ENCODE results near the gene ZNF501. TPM values are rescaled to one million over a fixed set of nuclear protein-coding genes. Genes with fewer than 3 reads are reported as not detected.

Gene ZNF501
- total and polyA plus RNA-seq, 2 of the 13 experiments (the other 11 are each of a cell fraction or from before 2014, with no cell fraction given): 2.4 to 2.8 TPM

Other genes with a start within 250 kb of the ZNF501 start
- 3.3 and 3.8 TPM in 2 replicates for gene ZKSCAN7, start 174.4 kb upstream of the ZNF501 start, total RNA-seq (2016; rRNA removed; fragmentation: Illumina TruSeq; extraction: Trizol)
- gene ZKSCAN7, start 174.4 kb upstream of the ZNF501 start, polyA plus RNA-seq (2011; rRNA removed): 2.3 and 3.5 TPM in 2 replicates
- gene ZNF660, start 144.7 kb upstream of the ZNF501 start, total RNA-seq (2016; rRNA removed; fragmentation: Illumina TruSeq; extraction: Trizol): 3.3 and 6.1 TPM in 2 replicates
- 0.91 and 1.1 TPM in 2 replicates for gene ZNF660, start 144.7 kb upstream of the ZNF501 start, polyA plus RNA-seq (2011; rRNA removed)
- 6.8 and 9.9 TPM in 2 replicates for gene ZNF197, start 104.6 kb upstream of the ZNF501 start, total RNA-seq (2016; rRNA removed; fragmentation: Illumina TruSeq; extraction: Trizol)
- 1.8 and 2.6 TPM in 2 replicates for gene ZNF197, start 104.6 kb upstream of the ZNF501 start, polyA plus RNA-seq (2011; rRNA removed)
- 0.22 and 0.62 TPM in 2 replicates for gene ZNF35, start 80.9 kb upstream of the ZNF501 start, total RNA-seq (2016; rRNA removed; fragmentation: Illumina TruSeq; extraction: Trizol)
- 0.18 and 0.20 TPM in 2 replicates for gene ZNF35, start 80.9 kb upstream of the ZNF501 start, polyA plus RNA-seq (2011; rRNA removed)
- not detected in 2 replicates for gene ZNF502, start 17.0 kb upstream of the ZNF501 start, total RNA-seq (2016; rRNA removed; fragmentation: Illumina TruSeq; extraction: Trizol)
- not detected in 2 replicates for gene ZNF502, start 17.0 kb upstream of the ZNF501 start, polyA plus RNA-seq (2011; rRNA removed)
- 27.2 and 49.0 TPM in 2 replicates for gene KIAA1143, start 32.0 kb downstream of the ZNF501 start, total RNA-seq (2016; rRNA removed; fragmentation: Illumina TruSeq; extraction: Trizol)
- gene KIAA1143, start 32.0 kb downstream of the ZNF501 start, polyA plus RNA-seq (2011; rRNA removed): 8.3 and 9.9 TPM in 2 replicates
- gene KIF15, start 32.2 kb downstream of the ZNF501 start, total RNA-seq (2016; rRNA removed; fragmentation: Illumina TruSeq; extraction: Trizol): 33.8 and 55.1 TPM in 2 replicates
- 2.7 and 4.8 TPM in 2 replicates for gene KIF15, start 32.2 kb downstream of the ZNF501 start, polyA plus RNA-seq (2011; rRNA removed)
- 5.0 and 5.5 TPM in 2 replicates for gene TMEM42, start 132.3 kb downstream of the ZNF501 start, total RNA-seq (2016; rRNA removed; fragmentation: Illumina TruSeq; extraction: Trizol)
- gene TMEM42, start 132.3 kb downstream of the ZNF501 start, polyA plus RNA-seq (2011; rRNA removed): 24.5 and 27.7 TPM in 2 replicates
- gene TGM4, start 145.0 kb downstream of the ZNF501 start, total RNA-seq (2016; rRNA removed; fragmentation: Illumina TruSeq; extraction: Trizol): 0.15 and 0.18 TPM in 2 replicates
- 0.07 and 0.10 TPM in 2 replicates for gene TGM4, start 145.0 kb downstream of the ZNF501 start, polyA plus RNA-seq (2011; rRNA removed)
- 40.8 and 44.1 TPM in 2 replicates for gene ZDHHC3, start 246.5 kb downstream of the ZNF501 start, total RNA-seq (2016; rRNA removed; fragmentation: Illumina TruSeq; extraction: Trizol)
- 63.2 and 65.7 TPM in 2 replicates for gene ZDHHC3, start 246.5 kb downstream of the ZNF501 start, polyA plus RNA-seq (2011; rRNA removed)
- gene EXOSC7, start 246.6 kb downstream of the ZNF501 start, total RNA-seq (2016; rRNA removed; fragmentation: Illumina TruSeq; extraction: Trizol): 74.7 and 81.9 TPM in 2 replicates
- 56.8 and 68.3 TPM in 2 replicates for gene EXOSC7, start 246.6 kb downstream of the ZNF501 start, polyA plus RNA-seq (2011; rRNA removed)

Measured in HepG2 (cell line).